Mononuclear cell (primary cell): ENCODE data around the gene TBC1D22A. TPM values are rescaled to one million over a fixed set of nuclear protein-coding genes. Genes with fewer than 3 reads are reported as not detected.
"Not testable (repeated sequence)": the region's sequence is repeated elsewhere in the genome, so short reads cannot be mapped to it uniquely, and the experiment has no call there.

Experiments used
- H3K27me3 ChIP-seq: 2 replicates; pipeline ENCODE4 v1.6.0; 2011; ENCODE audit warnings: low read length, control low read depth; ENCODE audit not compliant: insufficient read depth
- H3K4me1 ChIP-seq: 2 replicates; pipeline ENCODE4 v1.5.1; 2011; ENCODE audit warnings: mild to moderate bottlenecking, low read length, control low read depth; ENCODE audit not compliant: insufficient read depth
- H3K4me3 ChIP-seq: 2 replicates; pipeline ENCODE4 v1.5.1; 2011; ENCODE audit warnings: mild to moderate bottlenecking, low read length, moderate library complexity
- H3K9me3 ChIP-seq: 2 replicates; pipeline ENCODE4 v1.5.1; 2011; ENCODE audit warnings: low read depth, mild to moderate bottlenecking, control low read depth, low read length
- total RNA-seq: library from RNA; depleted of rRNA; stranded (reverse); fragments of >200 nt; gene quantifications from one replicate; pipeline ENCODE4 v1.2.3, GENCODE V29; 2012

TBC1D22A gene
- total RNA-seq, 1 donor, result 14.1 TPM

GRCh38 chr22:47106806-47107205, 344.4 kb downstream of the TBC1D22A start:
- H3K4me1 ChIP-seq, result no peaks in the 10 kb centered on the region
- H3K4me3 ChIP-seq, result no peak overlapping the region
- no peaks in the 10 kb centered on the region for H3K9me3 ChIP-seq
- H3K27me3 ChIP-seq, result no peaks in the 10 kb centered on the region

- H3K4me3 ChIP-seq, result no peak overlapping the region
- H3K27me3 ChIP-seq, result no peaks in the 10 kb centered on the region
- H3K9me3 ChIP-seq, result no peaks in the 10 kb centered on the region
- H3K4me1 ChIP-seq, result no peaks in the 10 kb centered on the region
Observed at GRCh38 chr22:47107431-47107830, 345.0 kb downstream of the TBC1D22A start.

- H3K4me1 ChIP-seq, result no peaks in the 10 kb centered on the region
- H3K4me3 ChIP-seq, result no peak overlapping the region
- no peaks in the 10 kb centered on the region for H3K27me3 ChIP-seq
- H3K9me3 ChIP-seq, result no peaks in the 10 kb centered on the region
Observed at GRCh38 chr22:47110817-47111443, 348.5 kb downstream of the TBC1D22A start.

- Histone ChIP-seq H3K27me3 (no peaks in the 10 kb centered on the region), H3K4me3 (no peak overlapping the region), H3K9me3 (no peaks in the 10 kb centered on the region), H3K4me1 (no peaks in the 10 kb centered on the region)
Observed at GRCh38 chr22:47111626-47112581, 349.5 kb downstream of the TBC1D22A start.

- no peaks in the 10 kb centered on the region for H3K9me3 ChIP-seq
- H3K27me3 ChIP-seq, result no peaks in the 10 kb centered on the region
- no peak overlapping the region for H3K4me3 ChIP-seq
- no peaks in the 10 kb centered on the region for H3K4me1 ChIP-seq
Observed at GRCh38 chr22:47112582-47112965, 350.1 kb downstream of the TBC1D22A start.

- Histone ChIP-seq H3K27me3 (no peaks in the 10 kb centered on the region), H3K9me3 (no peaks in the 10 kb centered on the region), H3K4me3 (no peak overlapping the region), H3K4me1 (no peaks in the 10 kb centered on the region)
Observed at GRCh38 chr22:47112994-47113852, 350.8 kb downstream of the TBC1D22A start.

GRCh38 chr22:47113853-47114415, 351.5 kb downstream of the TBC1D22A start:
- Histone ChIP-seq H3K4me3 (no peak overlapping the region), H3K9me3 (no peaks in the 10 kb centered on the region), H3K4me1 (no peaks in the 10 kb centered on the region), H3K27me3 (no peaks in the 10 kb centered on the region)

GRCh38 chr22:47114813-47115517, 352.5 kb downstream of the TBC1D22A start:
- Histone ChIP-seq H3K4me3 (no peak overlapping the region), H3K9me3 (no peaks in the 10 kb centered on the region), H3K4me1 (no peaks in the 10 kb centered on the region), H3K27me3 (no peaks in the 10 kb centered on the region)

GRCh38 chr22:47115518-47115890, 353.1 kb downstream of the TBC1D22A start:
- H3K4me3 ChIP-seq, result no peak overlapping the region
- no peaks in the 10 kb centered on the region for H3K27me3 ChIP-seq
- no peaks in the 10 kb centered on the region for H3K9me3 ChIP-seq
- no peaks in the 10 kb centered on the region for H3K4me1 ChIP-seq

GRCh38 chr22:47115921-47116320, 353.5 kb downstream of the TBC1D22A start:
- Histone ChIP-seq H3K4me1 (no peaks in the 10 kb centered on the region), H3K4me3 (no peak overlapping the region), H3K27me3 (no peaks in the 10 kb centered on the region), H3K9me3 (no peaks in the 10 kb centered on the region)

GRCh38 chr22:47116426-47117341, 354.2 kb downstream of the TBC1D22A start:
- no peaks in the 10 kb centered on the region for H3K27me3 ChIP-seq
- H3K4me1 ChIP-seq, result no peaks in the 10 kb centered on the region
- H3K4me3 ChIP-seq, result no peak overlapping the region
- H3K9me3 ChIP-seq, result no peaks in the 10 kb centered on the region

GRCh38 chr22:47117442-47117841, 355.0 kb downstream of the TBC1D22A start:
- H3K9me3 ChIP-seq, H3K4me1 ChIP-seq, H3K4me3 ChIP-seq, H3K27me3 ChIP-seq: not testable (repeated sequence)

- Histone ChIP-seq H3K4me3 (no peak overlapping the region), H3K4me1 (no peaks in the 10 kb centered on the region), H3K27me3 (no peaks in the 10 kb centered on the region), H3K9me3 (no peaks in the 10 kb centered on the region)
Observed at GRCh38 chr22:47119181-47119580, 356.7 kb downstream of the TBC1D22A start.
